GM18519 (cell line): ENCODE measurements around the gene MAGEB3.
A peak's percentile ranks its signal among the peaks of the same experiment; 100 is the strongest.
"Not testable (repeated sequence)": the region's sequence is repeated elsewhere in the genome, so short reads cannot be mapped to it uniquely, and the experiment has no call there.

Experiments used
- ATAC-seq: cut with Tn5 transposase; IDR thresholded peaks from one replicate; pipeline ENCODE4 v1.9.1; 2021; ENCODE audit warnings: mild to moderate bottlenecking, moderate library complexity; ENCODE audit not compliant: unreplicated experiment, low FRiP score

Gene MAGEB3

GRCh38 chrX:30230395-30230794 is at the start of gene MAGEB3:
Gene MAGEB3 (plus strand): TSS chrX:30230657. CDS start chrX:30235925, 5,268 bp downstream.
- no peak for ATAC-seq

- ATAC-seq, result no peak
These were observed 49.1 kb upstream of the MAGEB3 start for GRCh38 chrX:30181353-30181752.

GRCh38 chrX:30183554-30183953 is 46.9 kb upstream of the MAGEB3 start:
- no peak for ATAC-seq

- ATAC-seq, result no peak
These were observed 40.0 kb upstream of the MAGEB3 start for GRCh38 chrX:30190426-30190825.

GRCh38 chrX:30193910-30194309 is 36.5 kb upstream of the MAGEB3 start:
- not testable (repeated sequence) for ATAC-seq

GRCh38 chrX:30196322-30196721 is 34.1 kb upstream of the MAGEB3 start:
- ATAC-seq, result peak; percentile 47

GRCh38 chrX:30212172-30212571 is 18.3 kb upstream of the MAGEB3 start:
- no peak for ATAC-seq

- no peak for ATAC-seq
These were observed 15.1 kb upstream of the MAGEB3 start, which contains the start of gene MAGEB2 for GRCh38 chrX:30215357-30215843. Gene MAGEB2 (plus strand): TSS chrX:30215563. CDS start chrX:30218581, 3,018 bp downstream.

GRCh38 chrX:30217465-30217864 is 13.0 kb upstream of the MAGEB3 start:
- no peak for ATAC-seq

GRCh38 chrX:30219372-30219771 is 11.1 kb upstream of the MAGEB3 start:
- no peak for ATAC-seq

- no peak for ATAC-seq
These were observed 9.8 kb upstream of the MAGEB3 start for GRCh38 chrX:30220661-30221060.

- no peak for ATAC-seq
These were observed 5.9 kb upstream of the MAGEB3 start for GRCh38 chrX:30224536-30224935.

GRCh38 chrX:30228526-30228925 is 1.9 kb upstream of the MAGEB3 start:
- no peak for ATAC-seq

GRCh38 chrX:30241724-30242415 is 11.4 kb downstream of the MAGEB3 start, which contains the start of gene MAGEB4:
Gene MAGEB4 (plus strand): TSS chrX:30242000. CDS start chrX:30242136, 136 bp downstream.
- no peak for ATAC-seq

GRCh38 chrX:30246769-30247489 is 16.5 kb downstream of the MAGEB3 start, which contains the start of gene MAGEB1:
Gene MAGEB1 (plus strand): TSS chrX:30247146. CDS start chrX:30250494, 3,348 bp downstream.
- no peak for ATAC-seq

- peak; percentile 60 for ATAC-seq
These were observed 18.4 kb downstream of the MAGEB3 start for GRCh38 chrX:30248854-30249253.

- ATAC-seq, result no peak
These were observed 22.8 kb downstream of the MAGEB3 start for GRCh38 chrX:30253257-30253656.

- ATAC-seq, result no peak
These were observed 29.5 kb downstream of the MAGEB3 start for GRCh38 chrX:30259927-30260326.

- ATAC-seq, result no peak
These were observed 30.6 kb downstream of the MAGEB3 start for GRCh38 chrX:30261012-30261411.

GRCh38 chrX:30262763-30263162 is 32.3 kb downstream of the MAGEB3 start:
- no peak for ATAC-seq

GRCh38 chrX:30270639-30271038 is 40.2 kb downstream of the MAGEB3 start:
- no peak for ATAC-seq
